ENCODE measurements around the gene MMP28.

DNA sequence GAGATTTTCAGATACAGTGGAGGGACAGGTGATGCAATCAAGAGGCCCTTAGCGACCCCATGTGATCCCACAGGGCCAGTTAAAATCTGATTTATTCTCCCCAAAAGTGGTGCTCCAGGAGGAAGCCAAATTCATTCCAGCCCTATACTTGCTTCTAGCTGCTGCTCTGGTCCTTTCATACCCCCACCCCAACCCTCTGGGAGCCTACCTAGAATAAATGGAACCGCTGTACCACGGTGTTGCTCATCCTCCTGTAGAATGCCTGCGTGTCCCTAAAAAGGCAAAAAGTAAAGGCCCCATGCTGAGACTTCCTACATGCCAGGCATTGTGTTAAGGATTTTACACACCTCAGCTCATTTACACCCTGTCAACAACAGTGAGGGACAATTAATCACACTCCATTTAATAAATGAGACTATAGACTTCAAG, 66.0 kb downstream of the MMP28 start:
- TF ChIP-seq, protein P1, sequence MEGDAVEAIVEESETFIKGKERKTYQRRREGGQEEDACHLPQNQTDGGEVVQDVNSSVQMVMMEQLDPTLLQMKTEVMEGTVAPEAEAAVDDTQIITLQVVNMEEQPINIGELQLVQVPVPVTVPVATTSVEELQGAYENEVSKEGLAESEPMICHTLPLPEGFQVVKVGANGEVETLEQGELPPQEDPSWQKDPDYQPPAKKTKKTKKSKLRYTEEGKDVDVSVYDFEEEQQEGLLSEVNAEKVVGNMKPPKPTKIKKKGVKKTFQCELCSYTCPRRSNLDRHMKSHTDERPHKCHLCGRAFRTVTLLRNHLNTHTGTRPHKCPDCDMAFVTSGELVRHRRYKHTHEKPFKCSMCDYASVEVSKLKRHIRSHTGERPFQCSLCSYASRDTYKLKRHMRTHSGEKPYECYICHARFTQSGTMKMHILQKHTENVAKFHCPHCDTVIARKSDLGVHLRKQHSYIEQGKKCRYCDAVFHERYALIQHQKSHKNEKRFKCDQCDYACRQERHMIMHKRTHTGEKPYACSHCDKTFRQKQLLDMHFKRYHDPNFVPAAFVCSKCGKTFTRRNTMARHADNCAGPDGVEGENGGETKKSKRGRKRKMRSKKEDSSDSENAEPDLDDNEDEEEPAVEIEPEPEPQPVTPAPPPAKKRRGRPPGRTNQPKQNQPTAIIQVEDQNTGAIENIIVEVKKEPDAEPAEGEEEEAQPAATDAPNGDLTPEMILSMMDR (IDR thresholded peaks at IDR 0.05), result no peak
- TF ChIP-seq POLR2A (IDR thresholded peaks at IDR 0.05) (no peak), EP300 (IDR thresholded peaks at IDR 0.05; ENCODE audit: low read depth) (no peak), POLR2AphosphoS5 (IDR thresholded peaks at IDR 0.05) (no peak)

All from transverse colon (tissue), 4 donors.